NK-92 (cell line): ENCODE data around the gene KLHL6.
"Not testable (repeated sequence)": the region's sequence is repeated elsewhere in the genome, so short reads cannot be mapped to it uniquely, and the experiment has no call there.

Experiments used
- DNase-seq: peaks from one replicate; lab custom pipeline; 2025; ENCODE audit not compliant: unreplicated experiment; lab: John Stamatoyannopoulos, UW

KLHL6 gene

GRCh38 chr3:183570191-183570590 is 14.7 kb upstream of the KLHL6 start:
- DNase-seq: not testable (repeated sequence)

- DNase-seq: no peak
These were observed 11.4 kb upstream of the KLHL6 start for GRCh38 chr3:183566880-183567279.

- no peak for DNase-seq
These were observed 8.5 kb upstream of the KLHL6 start for GRCh38 chr3:183564046-183564445.

GRCh38 chr3:183563536-183563874 is 8.0 kb upstream of the KLHL6 start:
- DNase-seq: no peak

- DNase-seq: no peak
These were observed 5.1 kb upstream of the KLHL6 start for GRCh38 chr3:183560607-183561006.

- no peak for DNase-seq
These were observed 3.0 kb upstream of the KLHL6 start for GRCh38 chr3:183558495-183558894.

- DNase-seq: no peak
These were observed 1.2 kb upstream of the KLHL6 start for GRCh38 chr3:183556722-183557121.

GRCh38 chr3:183554377-183554776 is 1.1 kb downstream of the KLHL6 start:
- no peak for DNase-seq

GRCh38 chr3:183553334-183554026 is 2.0 kb downstream of the KLHL6 start:
- DNase-seq: no peak

GRCh38 chr3:183551930-183552329 is 3.6 kb downstream of the KLHL6 start:
- no peak for DNase-seq

- DNase-seq: no peak
These were observed 7.2 kb downstream of the KLHL6 start for GRCh38 chr3:183548262-183548769.

GRCh38 chr3:183546625-183547024 is 8.9 kb downstream of the KLHL6 start:
- no peak for DNase-seq

- no peak for DNase-seq
These were observed 9.8 kb downstream of the KLHL6 start for GRCh38 chr3:183545708-183546107.

GRCh38 chr3:183542355-183542754 is 13.2 kb downstream of the KLHL6 start:
- DNase-seq: no peak

GRCh38 chr3:183541738-183542137 is 13.8 kb downstream of the KLHL6 start:
- DNase-seq: no peak

- DNase-seq: no peak
These were observed 14.3 kb downstream of the KLHL6 start for GRCh38 chr3:183541235-183541655.

- DNase-seq: no peak
These were observed 14.8 kb downstream of the KLHL6 start for GRCh38 chr3:183540501-183541234.

- DNase-seq: no peak
These were observed 15.7 kb downstream of the KLHL6 start for GRCh38 chr3:183539811-183540210.

- DNase-seq: no peak
These were observed 17.0 kb downstream of the KLHL6 start for GRCh38 chr3:183538486-183538885.

- DNase-seq: no peak
These were observed 18.2 kb downstream of the KLHL6 start for GRCh38 chr3:183537295-183537730.

- no peak for DNase-seq
These were observed 19.1 kb downstream of the KLHL6 start for GRCh38 chr3:183536238-183536880.

GRCh38 chr3:183534249-183534648 is 21.3 kb downstream of the KLHL6 start:
- no peak for DNase-seq
